OCI-M1 (cell line): Measurements from ENCODE around the gene PVALEF.
"Not testable (repeated sequence)": the region's sequence is repeated elsewhere in the genome, so short reads cannot be mapped to it uniquely, and the experiment has no call there.

ENCODE experiments used
- DNase-seq: peaks from one replicate; lab custom pipeline; 2025; lab: John Stamatoyannopoulos, UW

PVALEF gene

DNA sequence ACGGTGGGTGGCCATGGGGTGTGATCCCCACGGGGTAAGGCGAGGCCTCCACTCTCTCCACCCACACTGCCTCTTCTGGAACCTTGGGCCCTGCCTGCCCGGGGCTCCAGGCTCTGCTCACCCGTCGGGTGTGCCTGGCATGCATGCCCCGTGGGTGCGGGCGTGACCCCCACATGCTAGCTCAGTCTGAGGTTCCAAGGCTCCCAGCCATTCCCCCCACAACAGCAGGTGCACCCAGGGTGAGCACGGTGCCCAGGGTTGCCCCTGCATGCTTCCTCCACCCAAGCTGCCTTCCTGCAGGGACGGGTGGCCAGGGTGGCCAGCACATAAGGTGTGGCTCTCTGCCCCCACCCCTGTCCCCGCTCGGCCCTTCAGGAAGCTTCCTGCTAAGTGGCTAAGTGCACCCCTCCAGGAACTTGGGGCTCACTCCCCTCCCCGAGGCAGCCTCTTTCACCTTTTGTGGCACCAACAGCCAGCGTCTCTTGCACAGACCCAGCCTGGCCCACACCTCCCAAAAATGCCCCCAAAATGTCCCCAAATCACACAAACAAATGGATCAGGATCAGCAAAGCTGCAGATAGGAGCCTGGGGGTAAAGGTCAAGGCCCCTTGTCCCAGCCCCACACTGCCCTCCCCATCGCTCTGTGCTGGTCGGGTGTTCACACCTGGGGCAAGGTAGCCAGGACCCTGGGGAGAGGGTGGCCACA is 21.4 kb upstream of the PVALEF start:
- DNase-seq, result no peak

GRCh38 chr17:81144423-81144781 is 20.9 kb upstream of the PVALEF start:
- DNase-seq, result no peak

DNA sequence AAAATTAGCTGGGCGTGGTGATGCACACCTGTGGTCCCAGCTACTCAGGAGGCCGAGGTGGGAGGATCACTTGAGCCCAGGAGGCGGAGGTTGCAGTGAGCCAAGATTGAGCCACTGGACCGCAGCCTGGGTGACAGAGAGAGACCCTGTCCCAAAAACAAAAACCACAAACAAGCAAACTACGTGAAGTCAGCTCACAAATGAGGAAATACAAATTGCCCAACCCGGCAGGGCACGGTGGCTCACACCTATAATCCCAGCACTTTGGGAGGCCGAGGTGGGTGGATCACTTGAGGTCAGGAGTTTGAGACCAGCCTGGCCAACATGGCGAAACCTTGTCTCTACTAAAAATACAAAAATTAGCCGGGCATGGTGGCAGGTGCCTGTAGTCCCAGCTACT is 19.1 kb upstream of the PVALEF start:
- DNase-seq, result not testable (repeated sequence)

- no peak for DNase-seq
These were observed 17.6 kb upstream of the PVALEF start for GRCh38 chr17:81147701-81148100.

- no peak for DNase-seq
These were observed 16.7 kb upstream of the PVALEF start for GRCh38 chr17:81148571-81148970.

DNA sequence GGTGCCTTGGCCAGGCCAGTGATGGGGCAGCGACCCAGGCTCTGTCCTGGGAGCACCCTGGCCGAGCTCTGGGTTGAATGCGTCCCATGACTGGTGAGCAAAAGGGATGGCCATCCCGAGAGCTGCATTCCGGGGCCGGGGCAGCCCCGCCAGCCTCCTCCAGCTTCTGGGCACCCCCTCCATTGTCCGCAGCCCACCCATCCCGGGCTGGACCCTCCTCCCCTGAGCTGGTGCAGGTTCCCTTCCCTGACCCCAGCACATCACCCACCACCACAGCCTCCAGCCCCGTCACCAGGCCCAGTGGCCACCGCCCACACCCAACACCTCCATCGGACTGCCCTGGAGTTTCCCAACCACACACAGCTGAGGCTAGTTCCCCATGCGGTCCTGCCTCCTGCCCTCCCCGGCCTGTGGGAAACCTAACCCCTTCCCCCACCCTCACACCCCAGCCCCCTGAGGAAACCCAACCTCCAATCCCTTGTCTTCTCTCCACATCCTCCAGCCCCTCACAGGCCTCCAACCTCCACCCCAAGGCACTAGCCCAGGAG is 16.2 kb upstream of the PVALEF start:
- no peak for DNase-seq

DNA sequence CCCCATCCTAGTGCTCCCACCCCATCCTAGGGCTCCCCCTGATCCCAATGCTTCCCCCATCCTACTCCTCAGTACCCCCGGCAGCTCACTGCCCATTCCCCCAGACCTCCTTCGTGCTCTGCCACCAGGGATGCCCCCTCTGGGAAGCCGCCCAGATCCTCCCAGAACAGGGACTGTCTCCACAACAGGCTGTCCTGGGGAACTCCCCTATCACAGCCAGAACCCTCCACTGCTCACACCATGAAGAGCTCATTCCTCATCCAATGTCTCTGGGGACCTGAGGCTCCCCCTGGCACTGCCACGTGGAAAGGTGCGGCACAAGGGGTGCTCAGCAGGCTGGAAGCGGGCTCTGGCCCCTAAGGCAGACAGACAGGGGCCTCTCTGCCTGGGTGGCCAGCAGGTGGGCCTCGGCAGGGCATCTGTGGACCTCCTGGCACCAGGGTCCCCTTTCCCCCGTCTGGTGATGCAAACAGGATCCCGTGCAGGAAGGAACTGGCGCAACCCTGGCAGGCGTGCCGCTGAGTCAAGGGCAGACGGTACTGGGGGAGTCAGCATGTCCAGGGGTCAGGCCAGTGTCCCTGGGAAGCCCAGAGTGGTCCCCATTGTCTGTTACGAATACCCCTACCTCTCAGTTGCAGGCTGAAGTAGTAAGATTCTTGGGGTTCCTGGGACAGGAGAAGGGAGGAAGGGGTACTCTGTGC is 14.8 kb upstream of the PVALEF start:
- DNase-seq, result no peak

GRCh38 chr17:81151278-81151677 is 14.0 kb upstream of the PVALEF start:
- no peak for DNase-seq

- no peak for DNase-seq
These were observed 12.9 kb upstream of the PVALEF start for GRCh38 chr17:81152288-81152828.

GRCh38 chr17:81153340-81153803 is 11.9 kb upstream of the PVALEF start:
- no peak for DNase-seq

DNA sequence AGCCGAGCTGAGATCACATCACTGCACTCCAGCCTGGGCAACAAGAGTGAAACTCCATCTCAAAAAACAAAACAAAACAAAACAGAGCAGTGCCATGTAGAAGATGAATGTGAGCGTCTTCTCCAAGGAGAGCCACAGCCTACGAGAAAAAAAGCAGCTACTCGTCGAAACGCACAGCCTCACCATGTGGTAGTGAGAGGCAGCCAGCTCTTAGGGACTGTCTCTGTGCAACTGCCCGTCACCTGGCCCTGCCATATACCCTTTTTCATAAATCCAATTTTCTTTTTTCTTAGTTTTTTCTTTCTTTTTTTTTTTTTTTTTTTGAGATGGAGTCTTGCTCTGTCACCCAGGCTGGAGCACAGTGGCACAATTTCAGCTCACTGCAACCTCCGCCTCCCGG is 11.3 kb upstream of the PVALEF start:
- DNase-seq, result not testable (repeated sequence)

GRCh38 chr17:81154961-81155360 is 10.3 kb upstream of the PVALEF start:
- no peak for DNase-seq

DNA sequence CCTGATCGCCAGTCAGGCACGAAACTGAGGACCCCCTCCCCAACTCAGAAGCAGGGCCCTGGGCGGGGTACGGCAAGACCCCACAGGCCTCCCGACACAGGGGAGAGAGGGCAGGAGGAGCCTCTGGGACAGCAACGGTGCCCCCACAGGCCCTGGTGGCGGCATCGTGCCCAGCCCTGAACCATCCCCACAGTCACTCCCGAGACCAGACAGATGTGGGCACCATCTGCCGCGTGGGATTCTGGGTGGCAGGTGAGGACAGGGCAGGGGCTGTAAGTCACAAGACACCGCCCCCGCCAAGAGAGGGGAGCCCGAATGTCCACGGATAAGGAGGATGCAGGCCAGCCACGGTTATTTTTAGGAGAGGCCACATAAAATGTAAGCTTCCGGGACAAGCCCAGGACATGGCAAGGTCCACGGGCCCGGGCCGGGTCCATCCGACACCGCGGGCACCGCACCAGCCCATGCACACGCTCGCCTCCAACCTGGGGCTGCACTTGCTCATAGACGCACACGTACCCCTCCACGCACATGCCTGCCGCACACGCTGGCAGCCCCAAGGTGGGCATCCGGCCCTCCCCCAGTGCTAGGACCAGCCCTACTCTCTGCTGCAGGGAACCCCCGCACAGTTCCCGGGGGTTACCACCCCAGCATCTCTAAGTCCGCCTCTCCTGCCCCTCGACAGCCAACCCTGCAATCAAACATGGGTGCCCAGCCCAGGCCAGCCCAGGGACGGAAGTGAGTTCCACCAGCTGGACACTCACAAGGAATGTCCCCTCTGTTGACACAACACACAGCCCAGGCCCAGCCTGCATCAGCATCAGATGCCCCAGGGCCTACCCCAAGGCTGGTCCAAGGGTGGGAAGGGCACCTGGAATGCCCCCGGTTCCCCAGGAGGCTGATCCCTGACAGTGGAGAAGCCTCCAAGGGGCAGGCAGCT is 8.2 kb upstream of the PVALEF start:
- DNase-seq, result no peak

DNA sequence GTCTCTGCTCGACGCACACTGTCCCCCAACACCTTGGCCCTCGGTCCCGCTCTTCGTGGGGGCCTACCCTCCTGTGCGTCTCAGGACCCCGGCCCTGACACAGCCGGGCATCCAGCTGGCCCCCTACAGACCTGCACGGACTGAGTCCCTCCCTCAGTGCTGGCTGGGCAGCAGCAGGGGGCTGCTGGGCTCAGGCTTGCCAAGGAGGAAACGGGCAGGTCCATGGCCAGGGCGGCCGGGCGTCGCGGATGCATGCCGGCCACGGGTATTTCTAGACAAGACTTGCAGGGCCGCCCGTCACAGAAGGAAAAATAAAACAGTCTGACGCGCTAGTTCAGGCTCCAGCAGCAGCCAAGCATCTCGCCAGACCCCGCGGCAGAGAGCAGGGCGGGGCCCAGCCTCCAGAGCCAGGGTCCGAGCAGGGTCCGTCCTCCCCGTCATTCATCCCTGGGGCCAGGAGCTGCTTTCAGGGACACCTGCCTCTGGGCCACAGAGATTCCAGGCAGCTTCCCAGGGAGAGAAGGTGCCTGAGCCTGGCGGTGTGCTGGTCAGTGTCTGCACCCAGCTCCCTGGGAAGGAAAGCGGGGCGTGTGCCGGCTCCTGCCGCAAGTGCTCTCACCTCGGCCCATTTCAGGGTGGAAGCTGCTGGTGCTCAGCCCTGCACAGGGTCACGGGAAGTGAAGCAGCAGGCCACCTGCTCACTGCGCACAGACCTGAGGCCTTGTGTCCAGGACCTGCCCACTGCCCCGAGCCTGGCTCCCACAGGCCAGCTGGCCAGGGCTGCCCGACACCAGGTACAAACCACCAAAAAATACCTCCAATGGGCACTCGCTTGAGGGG is 7.2 kb upstream of the PVALEF start:
- no peak for DNase-seq

DNA sequence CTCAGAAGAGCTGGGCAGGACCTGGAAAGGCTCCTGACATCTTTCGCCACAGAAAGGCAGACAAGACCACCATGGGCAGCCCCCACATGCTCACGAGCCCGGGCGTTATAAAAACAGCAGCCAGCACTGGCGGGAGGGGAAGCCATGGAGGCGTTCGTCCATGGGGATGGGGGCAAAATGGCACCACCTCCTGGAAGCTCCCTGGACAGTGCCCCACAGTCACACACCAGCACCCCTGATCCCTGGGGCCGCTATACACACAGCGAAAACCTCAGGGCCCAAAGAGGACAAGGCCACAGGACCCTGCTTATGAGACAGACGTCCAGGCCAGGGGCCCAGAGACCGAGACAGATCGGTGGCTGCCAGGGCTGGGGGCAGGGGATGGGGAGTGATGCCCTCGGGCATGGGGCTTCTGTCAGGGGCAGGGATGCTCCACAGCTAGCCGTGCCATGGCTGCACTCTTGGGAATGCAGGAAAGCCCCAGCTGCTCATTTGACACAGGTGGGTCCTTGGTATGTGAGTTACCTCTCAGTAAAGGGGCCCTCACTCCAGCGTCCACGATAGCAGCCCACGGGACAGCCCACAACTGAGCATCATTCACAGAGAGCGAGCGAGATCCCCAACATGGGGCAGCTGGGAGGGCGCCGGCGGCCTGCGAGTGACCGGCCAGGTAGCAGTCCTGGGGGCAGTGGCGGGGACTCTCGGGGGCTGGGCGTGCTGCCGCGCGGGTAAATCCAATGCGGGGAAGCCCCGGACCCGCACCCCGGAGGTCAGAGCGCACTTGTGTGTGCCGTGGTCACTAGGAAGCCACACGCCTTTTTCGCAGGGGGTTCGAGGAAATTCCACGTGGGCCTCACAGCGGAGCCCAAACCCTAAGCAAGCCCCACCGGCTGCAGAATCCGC is 6.4 kb upstream of the PVALEF start:
- no peak for DNase-seq

DNA sequence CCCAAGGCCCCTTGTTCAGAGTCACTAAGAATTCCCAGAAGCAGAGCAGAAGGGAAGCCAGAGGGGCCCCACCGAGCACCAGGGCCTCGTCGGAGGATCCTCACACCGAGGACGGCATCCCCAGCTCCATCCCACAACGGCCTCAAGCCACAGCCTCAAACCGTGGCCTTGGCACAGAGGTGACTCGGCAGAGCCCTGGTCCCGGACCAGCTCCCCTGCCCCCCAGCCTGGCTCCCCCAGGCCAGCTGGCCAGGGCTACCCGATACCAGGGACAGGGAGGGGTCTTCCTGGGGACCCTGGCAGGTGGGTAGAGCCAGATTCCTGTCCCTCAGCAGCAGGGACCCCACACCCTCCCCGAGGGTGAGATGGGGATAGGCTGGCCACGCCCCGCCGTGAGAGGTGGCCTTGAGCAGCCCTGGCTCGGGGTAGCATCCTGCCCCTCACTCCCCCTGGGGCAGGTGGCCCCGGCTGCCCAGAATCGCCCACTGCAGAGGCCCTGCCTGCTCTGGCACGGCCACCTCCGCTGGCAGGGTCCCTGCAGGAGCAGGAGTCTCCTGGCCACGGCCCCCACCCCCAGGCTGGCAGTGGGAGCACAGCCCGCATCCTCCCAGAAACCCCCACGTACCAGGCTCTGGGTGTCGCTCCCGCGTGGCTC is 5.6 kb upstream of the PVALEF start:
- no peak for DNase-seq

GRCh38 chr17:81160306-81160705 is 5.0 kb upstream of the PVALEF start:
- no peak for DNase-seq

DNA sequence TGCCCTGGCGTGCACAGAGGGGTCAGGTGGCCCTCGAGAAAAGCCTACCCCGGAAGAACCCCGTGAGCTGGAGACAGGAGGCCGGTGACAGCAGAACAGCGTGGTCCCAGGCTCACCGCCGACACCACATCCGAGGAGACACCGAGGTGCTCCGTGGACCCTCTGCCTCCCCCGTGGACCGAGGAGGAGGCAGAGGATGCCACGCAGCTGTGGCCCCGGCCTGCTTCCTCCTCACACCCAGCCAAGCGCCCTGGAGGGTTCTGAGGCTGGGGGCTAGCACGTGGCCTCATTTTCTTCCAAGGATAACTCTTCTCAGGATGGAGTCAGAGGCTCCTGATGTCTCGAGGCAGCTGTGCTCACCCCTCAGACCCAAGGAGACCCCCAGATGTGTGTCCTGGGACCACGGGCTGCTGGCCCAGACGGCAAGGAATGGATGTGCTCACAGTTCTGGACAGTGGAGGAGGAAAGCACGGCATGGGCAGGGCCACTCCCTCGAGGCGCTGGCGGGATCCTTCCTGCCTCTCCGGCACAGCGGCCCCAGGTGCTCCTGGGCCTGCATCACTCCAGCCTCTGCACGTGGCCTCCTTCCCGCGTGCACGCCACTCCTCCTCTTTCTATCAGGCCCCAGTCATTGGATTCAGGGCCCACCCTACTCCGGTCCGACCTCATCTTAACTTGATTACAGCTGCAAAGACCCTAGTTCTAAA is 4.4 kb upstream of the PVALEF start:
- no peak for DNase-seq

- no peak for DNase-seq
These were observed 3.8 kb upstream of the PVALEF start for GRCh38 chr17:81161536-81161935.
